Mammary epithelial cell (primary cell): ENCODE data around the gene AK9.

Experiments used
- EZH2 ChIP-seq: IDR thresholded peaks from 2 replicates; pipeline ENCODE4 v1.6.1; 2012; ENCODE audit warnings: low read length, inconsistent platforms, borderline replicate concordance
- TF ChIP-seq, protein P1 (sequence below), 2 donors: IDR thresholded peaks in 1 of 2; conservative IDR thresholded peaks in 1 of 2; 2 replicates each; pipeline ENCODE4 v1.5.1; 2011 to 2012; ENCODE audit warnings: inconsistent platforms in 2 of 2, low read length in 2 of 2, mild to moderate bottlenecking in 2 of 2, control low read depth in 1 of 2, low read depth in 1 of 2; ENCODE audit not compliant: insufficient read depth in 1 of 2; ENCODE audit errors: extremely low read depth in 1 of 2

DNA sequence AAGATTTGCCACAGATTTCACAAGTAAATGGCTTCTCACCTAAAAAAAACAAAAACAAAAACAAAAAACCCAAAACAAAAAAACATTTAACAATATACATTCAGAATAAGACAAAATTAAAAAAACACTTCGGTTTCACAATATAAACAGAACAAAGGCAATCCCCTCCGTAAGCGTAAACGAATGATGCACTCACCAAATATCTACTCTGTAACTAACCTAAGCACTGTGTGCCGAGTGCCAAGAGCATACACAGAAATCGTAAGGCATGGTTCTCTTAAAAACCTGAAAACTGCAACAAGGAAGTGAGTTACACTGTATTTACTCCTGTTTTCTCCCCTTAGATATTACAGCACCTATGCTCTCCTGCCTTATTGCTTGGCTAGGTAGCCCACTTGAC lies 223.3 kb downstream of the AK9 start:
- TF ChIP-seq, protein P1, sequence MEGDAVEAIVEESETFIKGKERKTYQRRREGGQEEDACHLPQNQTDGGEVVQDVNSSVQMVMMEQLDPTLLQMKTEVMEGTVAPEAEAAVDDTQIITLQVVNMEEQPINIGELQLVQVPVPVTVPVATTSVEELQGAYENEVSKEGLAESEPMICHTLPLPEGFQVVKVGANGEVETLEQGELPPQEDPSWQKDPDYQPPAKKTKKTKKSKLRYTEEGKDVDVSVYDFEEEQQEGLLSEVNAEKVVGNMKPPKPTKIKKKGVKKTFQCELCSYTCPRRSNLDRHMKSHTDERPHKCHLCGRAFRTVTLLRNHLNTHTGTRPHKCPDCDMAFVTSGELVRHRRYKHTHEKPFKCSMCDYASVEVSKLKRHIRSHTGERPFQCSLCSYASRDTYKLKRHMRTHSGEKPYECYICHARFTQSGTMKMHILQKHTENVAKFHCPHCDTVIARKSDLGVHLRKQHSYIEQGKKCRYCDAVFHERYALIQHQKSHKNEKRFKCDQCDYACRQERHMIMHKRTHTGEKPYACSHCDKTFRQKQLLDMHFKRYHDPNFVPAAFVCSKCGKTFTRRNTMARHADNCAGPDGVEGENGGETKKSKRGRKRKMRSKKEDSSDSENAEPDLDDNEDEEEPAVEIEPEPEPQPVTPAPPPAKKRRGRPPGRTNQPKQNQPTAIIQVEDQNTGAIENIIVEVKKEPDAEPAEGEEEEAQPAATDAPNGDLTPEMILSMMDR (conservative IDR thresholded peaks at IDR 0.05 in 1 of 2, IDR thresholded peaks at IDR 0.05 in 1 of 2; ENCODE audit: extremely low read depth in 1 of 2, insufficient read depth in 1 of 2, low read depth in 1 of 2, low read length in 2 of 2) = no peak
- no peak for TF ChIP-seq EZH2
